Esophagus squamous epithelium (tissue), 4 donors: ENCODE data around the gene SCRT2.
"Not testable (repeated sequence)": the region's sequence is repeated elsewhere in the genome, so short reads cannot be mapped to it uniquely, and the experiment has no call there.

Source experiments
- POLR2A ChIP-seq, 4 donors: fragments of 450-650 bp; IDR thresholded peaks; one replicate each; pipeline ENCODE4 v1.6.1; 2017; ENCODE audit warnings: antibody characterized with exemption in 4 of 4, mild to moderate bottlenecking in 4 of 4, moderate library complexity in 3 of 4
- TF ChIP-seq, protein P1 (sequence below), 6 experiments: fragments of 450-650 bp in 4 of 6; fragments of 200-600 bp in 2 of 6; sonication (generic) in 2 of 6; IDR thresholded peaks; one replicate each; pipeline ENCODE4 v1.5.1; 2016 to 2019; ENCODE audit warnings: antibody characterized with exemption in 6 of 6, mild to moderate bottlenecking in 4 of 6, moderate library complexity in 4 of 6

- TF ChIP-seq, protein P1, sequence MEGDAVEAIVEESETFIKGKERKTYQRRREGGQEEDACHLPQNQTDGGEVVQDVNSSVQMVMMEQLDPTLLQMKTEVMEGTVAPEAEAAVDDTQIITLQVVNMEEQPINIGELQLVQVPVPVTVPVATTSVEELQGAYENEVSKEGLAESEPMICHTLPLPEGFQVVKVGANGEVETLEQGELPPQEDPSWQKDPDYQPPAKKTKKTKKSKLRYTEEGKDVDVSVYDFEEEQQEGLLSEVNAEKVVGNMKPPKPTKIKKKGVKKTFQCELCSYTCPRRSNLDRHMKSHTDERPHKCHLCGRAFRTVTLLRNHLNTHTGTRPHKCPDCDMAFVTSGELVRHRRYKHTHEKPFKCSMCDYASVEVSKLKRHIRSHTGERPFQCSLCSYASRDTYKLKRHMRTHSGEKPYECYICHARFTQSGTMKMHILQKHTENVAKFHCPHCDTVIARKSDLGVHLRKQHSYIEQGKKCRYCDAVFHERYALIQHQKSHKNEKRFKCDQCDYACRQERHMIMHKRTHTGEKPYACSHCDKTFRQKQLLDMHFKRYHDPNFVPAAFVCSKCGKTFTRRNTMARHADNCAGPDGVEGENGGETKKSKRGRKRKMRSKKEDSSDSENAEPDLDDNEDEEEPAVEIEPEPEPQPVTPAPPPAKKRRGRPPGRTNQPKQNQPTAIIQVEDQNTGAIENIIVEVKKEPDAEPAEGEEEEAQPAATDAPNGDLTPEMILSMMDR (IDR thresholded peaks at IDR 0.05): not testable (repeated sequence)
- TF ChIP-seq POLR2A (IDR thresholded peaks at IDR 0.05): not testable (repeated sequence)
Observed at GRCh38 chr20:724797-725196, 49.2 kb upstream of the SCRT2 start.
